ENCODE results near the gene WNT7B.

WNT7B gene

DNA sequence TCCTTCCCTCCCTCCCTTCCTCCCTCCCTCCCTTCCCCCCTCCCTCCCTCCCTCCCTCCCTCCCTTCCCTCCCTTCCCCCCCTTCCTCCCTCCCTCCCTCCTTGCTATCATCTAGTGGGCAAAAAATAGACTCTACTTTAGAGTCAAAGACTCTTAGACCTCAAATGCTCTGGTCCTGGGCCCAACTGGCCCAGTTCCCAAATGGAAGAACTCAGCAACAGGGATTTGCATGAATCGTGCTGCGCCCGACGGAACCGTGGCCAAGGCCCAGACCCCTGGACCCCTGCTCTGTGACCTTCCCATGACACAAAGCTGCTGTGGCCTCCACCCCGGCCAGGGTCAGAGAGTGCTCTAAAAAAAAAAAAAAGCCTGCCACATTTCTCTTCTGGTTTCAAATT, 97.4 kb downstream of the WNT7B start:
- TF ChIP-seq, protein P1, sequence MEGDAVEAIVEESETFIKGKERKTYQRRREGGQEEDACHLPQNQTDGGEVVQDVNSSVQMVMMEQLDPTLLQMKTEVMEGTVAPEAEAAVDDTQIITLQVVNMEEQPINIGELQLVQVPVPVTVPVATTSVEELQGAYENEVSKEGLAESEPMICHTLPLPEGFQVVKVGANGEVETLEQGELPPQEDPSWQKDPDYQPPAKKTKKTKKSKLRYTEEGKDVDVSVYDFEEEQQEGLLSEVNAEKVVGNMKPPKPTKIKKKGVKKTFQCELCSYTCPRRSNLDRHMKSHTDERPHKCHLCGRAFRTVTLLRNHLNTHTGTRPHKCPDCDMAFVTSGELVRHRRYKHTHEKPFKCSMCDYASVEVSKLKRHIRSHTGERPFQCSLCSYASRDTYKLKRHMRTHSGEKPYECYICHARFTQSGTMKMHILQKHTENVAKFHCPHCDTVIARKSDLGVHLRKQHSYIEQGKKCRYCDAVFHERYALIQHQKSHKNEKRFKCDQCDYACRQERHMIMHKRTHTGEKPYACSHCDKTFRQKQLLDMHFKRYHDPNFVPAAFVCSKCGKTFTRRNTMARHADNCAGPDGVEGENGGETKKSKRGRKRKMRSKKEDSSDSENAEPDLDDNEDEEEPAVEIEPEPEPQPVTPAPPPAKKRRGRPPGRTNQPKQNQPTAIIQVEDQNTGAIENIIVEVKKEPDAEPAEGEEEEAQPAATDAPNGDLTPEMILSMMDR (IDR thresholded peaks at IDR 0.05; ENCODE audit: extremely low read depth, missing control alignments): no peak
- DNase-seq (ENCODE audit: low spot score): no peak

DNA sequence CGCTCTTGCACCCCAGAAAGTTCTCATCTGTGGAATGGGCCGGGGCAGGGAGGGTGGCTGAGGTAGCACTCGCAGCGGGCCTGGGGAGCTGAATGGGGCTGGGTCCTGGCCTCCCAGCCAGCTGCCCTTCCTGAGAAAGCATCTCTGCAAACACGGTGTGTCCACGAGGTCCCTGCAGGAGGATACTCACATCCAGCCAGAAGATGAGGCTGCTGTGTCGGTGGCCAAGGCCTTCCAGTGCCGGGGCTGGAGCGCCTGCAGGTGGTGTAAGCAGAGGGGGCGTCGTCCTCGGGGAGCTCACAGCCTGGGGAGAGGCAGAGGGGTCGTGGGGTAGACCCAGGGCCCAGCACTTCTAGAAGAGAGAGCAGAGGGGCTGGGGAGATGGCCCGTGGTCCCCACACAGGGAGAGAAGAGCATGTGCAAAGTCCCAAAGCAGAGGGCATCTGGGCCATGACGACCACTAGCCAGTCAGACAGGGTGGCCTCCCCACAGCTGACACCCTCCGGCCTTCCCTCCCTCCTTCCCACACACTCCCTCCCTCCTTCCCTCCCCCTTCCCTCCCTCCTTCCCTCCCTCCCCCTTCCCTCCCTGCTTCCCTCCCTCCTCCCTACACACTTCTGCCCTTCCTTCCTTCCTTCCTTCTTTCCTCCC, 97.9 kb downstream of the WNT7B start:
- TF ChIP-seq, protein P1 (IDR thresholded peaks at IDR 0.05; ENCODE audit: extremely low read depth, missing control alignments): no peak
- no peak for DNase-seq (ENCODE audit: low spot score)

DNA sequence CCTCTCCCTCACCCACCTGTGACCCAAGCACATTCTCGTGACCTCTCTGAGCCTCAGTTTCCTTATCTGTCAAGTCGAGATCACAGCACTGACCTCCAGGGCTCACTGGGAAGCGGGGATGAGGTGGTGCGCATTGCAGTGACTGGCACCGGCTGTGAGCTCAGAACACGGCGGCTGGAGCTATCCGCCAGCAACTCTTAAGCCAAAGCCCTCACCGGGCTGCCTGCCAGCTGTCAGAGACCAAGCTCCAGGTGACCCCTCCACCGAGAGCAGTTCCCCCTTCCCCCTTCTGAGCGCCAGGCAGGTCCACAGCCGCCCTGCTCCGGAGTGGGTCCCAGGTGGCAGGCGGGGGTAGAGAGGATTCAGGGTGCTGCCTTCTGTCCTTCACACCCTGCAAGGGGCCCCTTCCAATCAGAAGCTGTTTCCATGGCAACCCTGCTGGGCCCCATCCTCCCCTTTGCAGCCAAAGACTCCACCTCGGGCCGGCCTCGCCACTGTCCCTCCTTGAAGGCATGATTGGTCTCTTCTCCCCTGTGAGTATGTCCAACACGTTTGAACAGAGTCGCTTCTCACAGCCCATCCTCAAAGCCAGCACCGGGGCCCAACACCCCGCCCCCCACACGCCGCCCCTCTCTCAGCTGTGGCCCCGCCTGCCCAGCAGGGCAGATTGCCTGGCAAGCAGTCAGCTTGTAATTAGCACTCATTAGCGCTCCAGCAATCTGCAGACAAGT, 98.7 kb downstream of the WNT7B start:
- no peak for DNase-seq (ENCODE audit: low spot score)
- TF ChIP-seq, protein P1 (IDR thresholded peaks at IDR 0.05; ENCODE audit: extremely low read depth, missing control alignments): no peak

DNA sequence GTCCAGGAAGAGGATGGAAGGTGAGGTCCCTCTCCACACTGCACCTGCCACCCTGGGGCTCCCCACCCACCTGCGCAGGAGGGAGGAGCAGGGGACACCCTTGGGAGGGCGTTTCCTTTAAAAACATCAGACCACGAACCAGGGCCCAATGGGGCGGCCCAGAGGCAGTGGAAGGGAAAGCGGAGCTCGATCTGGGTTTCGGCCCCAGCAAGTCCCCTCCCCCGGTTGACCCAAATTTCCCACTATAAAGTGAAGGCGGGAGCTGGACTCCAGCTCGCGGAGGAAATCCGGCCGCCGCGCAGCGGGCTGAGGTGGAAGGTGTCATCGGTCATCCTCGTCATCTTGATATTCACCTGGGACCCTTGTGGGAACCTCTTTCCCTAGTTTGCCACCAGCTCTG, 99.3 kb downstream of the WNT7B start:
- TF ChIP-seq, protein P1 (IDR thresholded peaks at IDR 0.05; ENCODE audit: extremely low read depth, missing control alignments): no peak
- DNase-seq (ENCODE audit: low spot score): no peak

- DNase-seq (ENCODE audit: low spot score): no peak
- TF ChIP-seq, protein P1 (IDR thresholded peaks at IDR 0.05; ENCODE audit: extremely low read depth, missing control alignments): no peak
Measured at GRCh38 chr22:45877036-45877380, 100.0 kb downstream of the WNT7B start.

GRCh38 chr22:45876136-45877035, 100.6 kb downstream of the WNT7B start:
- TF ChIP-seq, protein P1 (IDR thresholded peaks at IDR 0.05; ENCODE audit: extremely low read depth, missing control alignments): no peak
- no peak for DNase-seq (ENCODE audit: low spot score)

All from GM20000 (cell line).